HG03565 (cell line): ENCODE data around the gene PIK3CD.

Experiments used
- ATAC-seq: cut with Tn5 transposase; IDR thresholded peaks from one replicate; pipeline ENCODE4 v1.9.1; 2021; ENCODE audit warnings: mild to moderate bottlenecking, moderate library complexity; ENCODE audit not compliant: unreplicated experiment

The PIK3CD gene

DNA sequence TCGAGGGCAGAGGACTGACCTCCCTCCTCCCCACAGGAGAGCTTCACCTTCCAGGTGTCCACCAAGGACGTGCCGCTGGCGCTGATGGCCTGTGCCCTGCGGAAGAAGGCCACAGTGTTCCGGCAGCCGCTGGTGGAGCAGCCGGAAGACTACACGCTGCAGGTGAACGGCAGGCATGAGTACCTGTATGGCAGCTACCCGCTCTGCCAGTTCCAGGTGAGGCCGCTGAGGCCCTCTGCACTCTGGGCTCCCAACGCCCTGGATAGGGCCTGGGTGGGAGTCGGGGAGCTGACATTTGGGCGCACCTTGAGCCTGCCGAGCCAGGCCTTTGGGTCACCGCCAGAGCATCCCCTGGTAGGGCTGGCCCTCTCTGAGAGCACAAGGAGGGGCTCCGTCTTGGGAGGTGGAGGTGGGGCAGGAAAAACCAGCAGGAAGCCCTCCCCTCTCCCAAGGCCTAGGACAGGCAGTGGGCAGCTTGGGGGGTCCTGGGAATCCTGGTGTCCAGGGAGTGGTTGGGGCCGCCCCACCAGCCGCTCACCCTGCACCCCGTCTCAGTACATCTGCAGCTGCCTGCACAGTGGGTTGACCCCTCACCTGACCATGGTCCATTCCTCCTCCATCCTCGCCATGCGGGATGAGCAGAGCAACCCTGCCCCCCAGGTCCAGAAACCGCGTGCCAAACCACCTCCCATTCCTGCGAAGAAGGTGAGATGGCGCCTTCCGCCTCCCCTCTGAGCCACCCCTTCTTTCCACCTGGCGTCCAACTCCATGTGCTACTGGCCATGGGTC is 65.1 kb downstream of the PIK3CD start:
- no peak for ATAC-seq

DNA sequence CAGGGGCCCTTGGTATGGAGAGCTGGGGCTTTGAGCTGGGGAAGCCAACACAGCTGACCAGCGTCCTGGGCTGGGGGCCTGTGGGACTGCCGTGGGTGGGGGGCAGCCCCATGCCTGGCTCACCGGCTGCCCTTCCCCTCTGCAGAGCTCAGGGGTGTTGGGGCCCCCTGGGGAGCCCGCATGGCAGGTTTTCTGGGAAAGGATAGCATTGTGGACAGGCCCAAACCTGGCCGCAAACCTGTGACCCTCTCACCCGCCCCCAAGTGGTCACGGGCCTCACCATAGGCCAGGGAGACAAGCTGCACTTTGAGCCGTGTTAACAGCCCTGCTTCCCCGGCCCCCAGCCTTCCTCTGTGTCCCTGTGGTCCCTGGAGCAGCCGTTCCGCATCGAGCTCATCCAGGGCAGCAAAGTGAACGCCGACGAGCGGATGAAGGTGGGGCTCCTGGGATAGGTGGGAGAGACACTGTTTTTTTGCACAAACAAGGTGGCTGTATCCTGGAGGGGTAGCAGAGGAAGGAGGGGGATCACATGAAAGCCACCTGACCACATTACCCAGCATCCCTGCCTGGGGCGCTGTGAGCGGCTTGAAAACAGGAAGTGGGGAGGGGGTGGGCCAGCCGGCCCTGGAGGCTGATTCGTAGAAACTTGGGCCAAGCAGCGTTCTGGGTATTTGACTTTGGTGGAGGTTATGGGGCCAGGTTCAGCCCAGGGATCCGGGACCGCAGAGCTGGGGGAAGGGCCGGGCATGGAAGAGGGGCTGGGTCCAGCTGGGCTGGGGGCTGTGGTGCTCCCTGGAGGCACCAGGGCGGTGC is 65.9 kb downstream of the PIK3CD start:
- no peak for ATAC-seq

DNA sequence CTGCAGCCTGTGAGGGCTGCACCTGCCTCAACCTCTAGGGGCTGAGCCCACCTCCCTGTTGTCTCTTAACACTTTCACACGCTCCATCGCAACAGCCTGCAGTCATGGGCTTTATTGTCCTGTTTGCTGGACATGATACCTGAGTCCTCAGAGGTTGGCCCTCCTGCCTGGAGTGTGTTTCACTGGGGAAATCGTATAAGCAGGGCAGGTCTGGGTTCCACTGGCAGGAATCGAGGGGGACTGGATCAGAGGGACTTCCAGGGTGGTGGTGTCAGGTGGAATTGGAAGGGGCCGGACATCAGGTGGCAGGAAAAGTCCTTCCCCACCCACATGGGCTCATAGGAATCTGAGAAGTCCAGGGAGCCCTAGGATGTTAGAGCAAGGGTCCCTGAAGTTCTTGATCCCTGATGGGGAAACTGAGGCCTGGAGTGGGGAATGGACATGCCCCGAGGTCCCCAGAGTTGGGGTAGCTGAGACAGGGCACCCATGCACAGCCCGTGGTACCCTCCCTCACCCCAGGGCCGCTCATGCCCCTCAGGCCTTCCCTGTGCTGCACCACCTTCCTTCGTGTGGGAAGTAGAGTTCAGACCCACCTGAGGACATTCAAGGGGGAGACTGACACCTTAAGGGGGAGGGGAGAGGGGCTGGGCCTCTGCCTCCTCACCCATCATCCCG is 66.6 kb downstream of the PIK3CD start:
- no peak for ATAC-seq

GRCh38 chr1:9719978-9720722 is 68.6 kb downstream of the PIK3CD start:
- no peak for ATAC-seq

- no peak for ATAC-seq
Measured at GRCh38 chr1:9720785-9721605, 69.5 kb downstream of the PIK3CD start.

DNA sequence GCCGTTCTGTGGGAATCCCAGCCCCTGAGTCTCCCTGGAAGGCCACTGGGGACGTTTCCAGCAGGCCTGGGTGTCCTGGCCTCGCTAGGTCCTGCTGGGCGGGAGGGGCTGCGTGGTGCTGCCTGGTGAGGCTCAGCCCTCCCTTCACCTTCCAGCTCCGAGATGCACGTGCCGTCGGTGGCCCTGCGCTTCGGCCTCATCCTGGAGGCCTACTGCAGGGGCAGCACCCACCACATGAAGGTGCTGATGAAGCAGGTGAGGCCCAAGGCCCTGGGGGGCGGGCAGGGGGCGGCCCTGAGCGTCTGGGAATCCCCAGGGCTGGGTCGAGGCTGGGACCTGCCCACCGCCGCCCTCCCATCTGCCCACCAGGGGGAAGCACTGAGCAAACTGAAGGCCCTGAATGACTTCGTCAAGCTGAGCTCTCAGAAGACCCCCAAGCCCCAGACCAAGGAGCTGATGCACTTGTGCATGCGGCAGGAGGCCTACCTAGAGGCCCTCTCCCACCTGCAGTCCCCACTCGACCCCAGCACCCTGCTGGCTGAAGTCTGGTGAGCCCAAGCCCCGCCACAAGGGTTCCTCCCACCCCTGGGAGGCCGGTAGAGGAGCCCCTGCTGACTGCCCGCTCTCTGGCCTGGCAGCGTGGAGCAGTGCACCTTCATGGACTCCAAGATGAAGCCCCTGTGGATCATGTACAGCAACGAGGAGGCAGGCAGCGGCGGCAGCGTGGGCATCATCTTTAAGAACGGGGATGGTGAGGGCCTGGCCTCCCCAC is 70.3 kb downstream of the PIK3CD start:
- no peak for ATAC-seq

GRCh38 chr1:9722378-9722749 is 70.8 kb downstream of the PIK3CD start:
- no peak for ATAC-seq

GRCh38 chr1:9723068-9723805 is 71.7 kb downstream of the PIK3CD start:
- ATAC-seq = no peak

DNA sequence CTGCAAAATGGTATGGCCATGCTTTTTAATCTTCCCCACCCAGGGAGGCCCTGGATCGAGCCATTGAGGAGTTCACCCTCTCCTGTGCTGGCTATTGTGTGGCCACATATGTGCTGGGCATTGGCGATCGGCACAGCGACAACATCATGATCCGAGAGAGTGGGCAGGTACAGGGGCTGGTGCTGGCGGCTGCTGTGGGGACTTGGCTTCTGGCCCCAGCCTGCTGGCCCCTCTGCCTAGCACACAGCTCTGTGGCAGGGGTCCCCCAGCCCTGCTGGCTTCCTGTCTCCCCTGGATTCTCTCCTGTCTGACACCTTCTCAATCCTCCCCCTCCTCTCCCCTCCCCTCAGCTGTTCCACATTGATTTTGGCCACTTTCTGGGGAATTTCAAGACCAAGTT is 72.4 kb downstream of the PIK3CD start:
- no peak for ATAC-seq

DNA sequence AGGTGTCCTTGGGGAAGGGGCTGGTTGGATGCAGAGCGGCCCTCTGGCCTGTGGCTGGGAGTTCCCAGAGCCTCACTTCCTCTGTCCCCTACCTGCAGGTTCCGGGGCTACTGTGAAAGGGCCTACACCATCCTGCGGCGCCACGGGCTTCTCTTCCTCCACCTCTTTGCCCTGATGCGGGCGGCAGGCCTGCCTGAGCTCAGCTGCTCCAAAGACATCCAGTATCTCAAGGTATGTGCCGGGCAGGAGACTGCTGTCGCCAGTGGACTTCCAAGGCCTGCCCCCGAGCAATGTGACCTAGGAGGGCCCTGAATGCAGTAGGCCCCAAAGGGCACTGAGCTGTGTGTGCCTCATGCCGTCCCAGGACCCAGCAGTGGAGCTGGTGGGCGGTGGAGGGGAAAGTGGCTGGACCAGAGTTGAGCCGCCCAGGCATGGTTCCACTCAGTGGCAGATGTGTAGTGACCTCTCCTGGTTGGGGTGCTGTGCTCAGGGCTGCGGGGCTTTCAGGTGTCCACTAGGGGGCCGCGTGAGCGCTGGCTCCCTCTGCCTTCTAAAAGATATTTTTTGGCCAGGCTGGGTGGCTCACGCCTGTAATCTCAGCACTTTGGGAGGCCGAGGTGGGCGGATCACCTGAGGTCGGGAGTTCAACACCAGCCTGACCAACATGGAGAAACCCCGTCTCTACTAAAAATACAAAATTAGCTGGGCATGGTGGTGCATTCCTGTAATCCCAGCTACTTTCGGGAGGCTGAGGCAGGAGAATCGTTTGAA is 73.4 kb downstream of the PIK3CD start:
- no peak for ATAC-seq

DNA sequence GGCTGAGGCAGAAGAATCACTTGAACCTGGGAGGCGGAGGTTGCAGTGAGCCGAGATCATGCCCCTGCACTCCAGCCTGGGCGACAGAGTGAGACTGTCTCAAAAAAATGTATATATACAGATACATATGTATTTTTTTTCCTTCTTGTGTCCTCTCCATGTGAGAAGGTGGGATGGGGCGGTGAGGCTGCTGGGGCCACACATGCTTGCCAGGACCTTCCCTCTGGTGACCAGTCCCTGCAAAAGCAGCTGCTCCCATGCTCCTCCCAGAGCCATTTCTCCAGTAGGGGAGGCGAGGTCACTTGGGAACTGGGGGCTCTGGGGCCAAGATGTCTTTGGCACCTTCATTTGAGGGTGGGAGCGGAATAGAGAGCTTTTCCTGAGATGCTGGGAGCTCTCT is 74.9 kb downstream of the PIK3CD start:
- ATAC-seq = no peak

GRCh38 chr1:9726905-9727595 is 75.5 kb downstream of the PIK3CD start:
- ATAC-seq = no peak

- no peak for ATAC-seq
Measured at GRCh38 chr1:9728451-9729295, 77.1 kb downstream of the PIK3CD start.

GRCh38 chr1:9729523-9729922 is 78.0 kb downstream of the PIK3CD start:
- no peak for ATAC-seq

DNA sequence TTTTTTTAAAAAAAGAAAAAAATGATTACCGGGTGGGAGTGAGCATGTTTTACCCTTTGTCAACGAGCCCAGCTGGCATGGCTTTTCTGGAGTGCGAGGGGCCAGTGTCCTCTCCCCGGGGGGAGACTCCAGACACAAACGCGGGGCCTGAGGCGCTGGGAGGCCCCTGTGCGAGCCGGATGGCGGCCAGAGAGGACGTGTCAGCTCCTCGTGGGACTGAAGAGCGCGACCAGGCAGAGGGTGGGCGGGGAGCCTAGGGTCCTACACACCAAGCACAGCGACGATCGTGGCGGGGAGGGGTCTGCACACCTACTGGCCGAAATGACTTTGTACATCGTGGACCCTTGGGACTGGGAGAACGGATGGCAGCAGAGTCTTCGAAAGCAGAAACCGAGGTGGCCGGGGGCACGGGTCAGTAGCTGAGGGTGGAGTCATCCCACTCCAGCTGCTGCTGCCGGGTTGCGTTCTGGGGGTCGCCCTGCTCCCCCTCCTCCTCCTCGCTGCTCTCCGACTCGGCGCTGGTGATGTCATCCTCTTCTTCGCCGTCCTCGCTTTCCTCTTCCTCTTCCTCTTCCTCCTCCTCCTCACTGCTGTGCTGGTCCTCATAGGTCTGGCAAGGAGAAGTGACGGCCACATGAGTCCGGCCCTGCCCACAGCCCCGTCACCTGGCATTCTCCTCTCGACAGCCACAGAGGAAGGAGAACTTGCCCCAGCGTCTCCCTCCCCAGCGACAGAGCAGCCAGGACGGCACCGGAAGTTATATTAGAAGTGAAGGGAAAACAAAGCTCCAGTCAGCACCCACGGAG is 78.8 kb downstream of the PIK3CD start:
- ATAC-seq = no peak
